Neural cell (in vitro differentiated cells): ENCODE measurements around the gene IFIT2. TPM values are rescaled to one million over a fixed set of nuclear protein-coding genes. Genes with fewer than 3 reads are reported as not detected.

ENCODE experiments used
- H2AFZ ChIP-seq: fragments of 200-600, 300-800 bp; sonication (generic), shearing (Covaris generic); 2 replicates; pipeline ENCODE4 v1.6.0; 2014; ENCODE audit warnings: low read depth, mild to moderate bottlenecking, antibody characterized with exemption, low read length, moderate library complexity
- H3F3A ChIP-seq: fragments of 200-600 bp; shearing (Covaris generic); 2 replicates; pipeline ENCODE4 v1.6.1; 2016; ENCODE audit warnings: mild to moderate bottlenecking, moderate library complexity, mixed read lengths, antibody characterized with exemption, low read length; ENCODE audit not compliant: insufficient read depth, poor library complexity, severe bottlenecking
- H3K27ac ChIP-seq: fragments of 200-600, 300-800 bp; sonication (generic), shearing (Covaris generic); 2 replicates; pipeline ENCODE4 v1.5.1; 2014; ENCODE audit warnings: mild to moderate bottlenecking, low read length, moderate library complexity
- H3K27me3 ChIP-seq: fragments of 300-800, 200-600 bp; sonication (generic), shearing (Covaris generic); 2 replicates; pipeline ENCODE4 v1.6.0; 2014; ENCODE audit warnings: mild to moderate bottlenecking, low read depth, low read length, moderate library complexity; ENCODE audit not compliant: insufficient read depth
- H3K36me3 ChIP-seq: fragments of 300-800, 200-600 bp; sonication (generic), shearing (Covaris generic); 2 replicates; pipeline ENCODE4 v1.5.1; 2014; ENCODE audit warnings: mild to moderate bottlenecking, antibody characterized with exemption, low read length, moderate library complexity; ENCODE audit not compliant: insufficient read depth
- H3K4me2 ChIP-seq: fragments of 300-800, 200-600 bp; sonication (generic), shearing (Covaris generic); 2 replicates; pipeline ENCODE4 v1.6.0; 2014; ENCODE audit warnings: mild to moderate bottlenecking, low read length
- H3K4me3 ChIP-seq: fragments of 300-800, 200-600 bp; sonication (generic), shearing (Covaris generic); 2 replicates; pipeline ENCODE4 v1.5.1; 2014; ENCODE audit warnings: mild to moderate bottlenecking, low read length, moderate library complexity
- H3K79me2 ChIP-seq: fragments of 200-600 bp; shearing (Covaris generic); replicated peaks from 2 replicates; pipeline ENCODE4 v1.6.0; 2014; ENCODE audit warnings: mild to moderate bottlenecking, low read length, moderate library complexity; ENCODE audit not compliant: insufficient read depth
- H3K9ac ChIP-seq: fragments of 300-800, 200-600 bp; sonication (generic), shearing (Covaris generic); 2 replicates; pipeline ENCODE4 v1.6.1; 2016; ENCODE audit warnings: mild to moderate bottlenecking, low read length, mixed read lengths
- H3K9me2 ChIP-seq: fragments of 200-600 bp; shearing (Covaris generic); 2 replicates; pipeline ENCODE4 v1.6.1; 2016; ENCODE audit warnings: mild to moderate bottlenecking, low read length, mixed read lengths; ENCODE audit not compliant: insufficient read depth
- H3K9me3 ChIP-seq: fragments of 200-600, 300-800 bp; sonication (generic), shearing (Covaris generic); 2 replicates; pipeline ENCODE4 v1.6.1; 2016; ENCODE audit warnings: mild to moderate bottlenecking, mixed run types, low read length, moderate library complexity, mixed read lengths
- H4K20me1 ChIP-seq: fragments of 200-600 bp; shearing (Covaris generic); 2 replicates; pipeline ENCODE4 v1.6.1; 2016; ENCODE audit warnings: mild to moderate bottlenecking, mixed run types; ENCODE audit not compliant: insufficient read depth
- EZH2 ChIP-seq: fragments of 200-600, 300-800 bp; shearing (Covaris generic), sonication (generic); IDR thresholded peaks from 2 replicates; pipeline ENCODE4 v1.6.1; 2014; ENCODE audit warnings: antibody characterized with exemption, low read length, borderline replicate concordance, mild to moderate bottlenecking; ENCODE audit not compliant: insufficient read depth, poor library complexity, severe bottlenecking
- MXI1 ChIP-seq: fragments of 450-650 bp; conservative IDR thresholded peaks from 2 replicates; pipeline ENCODE4 v1.6.1; 2014; ENCODE audit warnings: antibody characterized with exemption, mild to moderate bottlenecking; ENCODE audit not compliant: poor library complexity, severe bottlenecking
- POLR2AphosphoS5 ChIP-seq: IDR thresholded peaks from 2 replicates; pipeline ENCODE4 v1.6.1; 2012
- RAD21 ChIP-seq: fragments of 450-650 bp; conservative IDR thresholded peaks from 2 replicates; pipeline ENCODE4 v1.6.1; 2014; ENCODE audit warnings: antibody characterized with exemption, mild to moderate bottlenecking, moderate library complexity
- SMC3 ChIP-seq: fragments of 450-650 bp; conservative IDR thresholded peaks from 2 replicates; pipeline ENCODE4 v1.6.1; 2014; ENCODE audit warnings: antibody characterized with exemption, mild to moderate bottlenecking, moderate library complexity; ENCODE audit not compliant: poor library complexity
- TAF1 ChIP-seq: IDR thresholded peaks from 2 replicates; pipeline ENCODE4 v1.6.1; 2012; ENCODE audit warnings: low read depth
- polyA plus RNA-seq: library from polyadenylated mRNA; depleted of rRNA; stranded (reverse); fragments of >200 nt; gene quantifications from 2 replicates; pipeline ENCODE4 v1.2.3, GENCODE V29; 2014
- TF ChIP-seq, protein P1 (sequence below): IDR thresholded peaks from 2 replicates; pipeline ENCODE4 v1.6.1; 2012; ENCODE audit warnings: borderline replicate concordance
- TF ChIP-seq, protein P2 (sequence below): fragments of 450-650 bp; IDR thresholded peaks from 2 replicates; pipeline ENCODE4 v1.5.1; 2014; ENCODE audit warnings: antibody characterized with exemption, mild to moderate bottlenecking, moderate library complexity; ENCODE audit not compliant: poor library complexity, severe bottlenecking

Gene IFIT2
- polyA plus RNA-seq, 1 donor from 2014 or later, result 0.26 TPM

DNA sequence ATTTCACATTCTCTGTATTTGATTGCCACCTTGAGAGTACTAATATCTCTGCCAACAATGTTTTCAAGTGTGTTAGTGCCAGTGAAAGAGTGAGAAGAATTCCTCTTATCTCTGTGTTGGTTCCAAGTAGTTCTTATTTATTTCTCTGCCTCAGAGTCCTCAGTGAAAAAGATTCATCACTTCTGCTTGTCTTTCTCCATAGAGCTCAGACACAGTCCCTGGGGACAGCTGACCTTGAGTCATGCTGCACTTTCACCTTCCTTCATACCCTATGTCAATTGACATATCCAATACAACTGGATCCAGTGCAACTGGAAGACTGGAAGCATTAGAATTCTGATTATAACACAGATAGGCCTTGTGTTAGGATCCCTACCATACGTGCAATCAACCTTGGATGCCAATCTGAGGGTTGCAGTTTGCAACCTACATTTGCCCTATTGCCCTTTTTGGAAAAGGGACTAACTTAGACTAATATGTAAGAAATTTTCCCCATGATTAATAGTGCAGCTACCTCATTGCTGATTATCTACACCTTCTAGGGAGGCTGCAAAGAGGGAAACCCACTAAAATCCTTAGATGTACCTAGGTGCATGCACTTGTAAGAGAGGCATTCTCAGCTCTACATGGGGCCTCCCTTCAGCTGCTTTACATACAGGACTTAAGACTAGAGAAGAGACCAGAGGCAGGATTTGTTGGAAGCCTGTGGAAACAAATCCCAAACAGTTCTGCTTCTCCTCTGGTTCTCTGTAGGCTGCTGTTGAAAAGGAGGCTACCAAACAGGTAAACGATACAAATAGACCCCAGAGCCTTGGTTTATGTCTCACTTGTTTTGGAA is 8.4 kb downstream of the IFIT2 start:
- Histone ChIP-seq H3K4me3 (no peak overlapping the region), H3K9me2 (no peaks in the 10 kb centered on the region), H3K27ac (no peak overlapping the region), H3K9ac (no peak overlapping the region), H4K20me1 (no peaks in the 10 kb centered on the region), H3K4me2 (no peak overlapping the region), H2AFZ (no peak overlapping the region), H3K79me2 (no peaks in the 10 kb centered on the region), H3K36me3 (no peaks in the 10 kb centered on the region), H3K27me3 (no peaks in the 10 kb centered on the region), H3F3A (no peaks in the 10 kb centered on the region), H3K9me3 (no peaks in the 10 kb centered on the region)
- no peak for TF ChIP-seq EZH2
- TF ChIP-seq TAF1, result no peak
- no peak for TF ChIP-seq MXI1
- TF ChIP-seq, protein P1, sequence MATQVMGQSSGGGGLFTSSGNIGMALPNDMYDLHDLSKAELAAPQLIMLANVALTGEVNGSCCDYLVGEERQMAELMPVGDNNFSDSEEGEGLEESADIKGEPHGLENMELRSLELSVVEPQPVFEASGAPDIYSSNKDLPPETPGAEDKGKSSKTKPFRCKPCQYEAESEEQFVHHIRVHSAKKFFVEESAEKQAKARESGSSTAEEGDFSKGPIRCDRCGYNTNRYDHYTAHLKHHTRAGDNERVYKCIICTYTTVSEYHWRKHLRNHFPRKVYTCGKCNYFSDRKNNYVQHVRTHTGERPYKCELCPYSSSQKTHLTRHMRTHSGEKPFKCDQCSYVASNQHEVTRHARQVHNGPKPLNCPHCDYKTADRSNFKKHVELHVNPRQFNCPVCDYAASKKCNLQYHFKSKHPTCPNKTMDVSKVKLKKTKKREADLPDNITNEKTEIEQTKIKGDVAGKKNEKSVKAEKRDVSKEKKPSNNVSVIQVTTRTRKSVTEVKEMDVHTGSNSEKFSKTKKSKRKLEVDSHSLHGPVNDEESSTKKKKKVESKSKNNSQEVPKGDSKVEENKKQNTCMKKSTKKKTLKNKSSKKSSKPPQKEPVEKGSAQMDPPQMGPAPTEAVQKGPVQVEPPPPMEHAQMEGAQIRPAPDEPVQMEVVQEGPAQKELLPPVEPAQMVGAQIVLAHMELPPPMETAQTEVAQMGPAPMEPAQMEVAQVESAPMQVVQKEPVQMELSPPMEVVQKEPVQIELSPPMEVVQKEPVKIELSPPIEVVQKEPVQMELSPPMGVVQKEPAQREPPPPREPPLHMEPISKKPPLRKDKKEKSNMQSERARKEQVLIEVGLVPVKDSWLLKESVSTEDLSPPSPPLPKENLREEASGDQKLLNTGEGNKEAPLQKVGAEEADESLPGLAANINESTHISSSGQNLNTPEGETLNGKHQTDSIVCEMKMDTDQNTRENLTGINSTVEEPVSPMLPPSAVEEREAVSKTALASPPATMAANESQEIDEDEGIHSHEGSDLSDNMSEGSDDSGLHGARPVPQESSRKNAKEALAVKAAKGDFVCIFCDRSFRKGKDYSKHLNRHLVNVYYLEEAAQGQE, result no peak
- no peak for TF ChIP-seq SMC3
- TF ChIP-seq, protein P2, sequence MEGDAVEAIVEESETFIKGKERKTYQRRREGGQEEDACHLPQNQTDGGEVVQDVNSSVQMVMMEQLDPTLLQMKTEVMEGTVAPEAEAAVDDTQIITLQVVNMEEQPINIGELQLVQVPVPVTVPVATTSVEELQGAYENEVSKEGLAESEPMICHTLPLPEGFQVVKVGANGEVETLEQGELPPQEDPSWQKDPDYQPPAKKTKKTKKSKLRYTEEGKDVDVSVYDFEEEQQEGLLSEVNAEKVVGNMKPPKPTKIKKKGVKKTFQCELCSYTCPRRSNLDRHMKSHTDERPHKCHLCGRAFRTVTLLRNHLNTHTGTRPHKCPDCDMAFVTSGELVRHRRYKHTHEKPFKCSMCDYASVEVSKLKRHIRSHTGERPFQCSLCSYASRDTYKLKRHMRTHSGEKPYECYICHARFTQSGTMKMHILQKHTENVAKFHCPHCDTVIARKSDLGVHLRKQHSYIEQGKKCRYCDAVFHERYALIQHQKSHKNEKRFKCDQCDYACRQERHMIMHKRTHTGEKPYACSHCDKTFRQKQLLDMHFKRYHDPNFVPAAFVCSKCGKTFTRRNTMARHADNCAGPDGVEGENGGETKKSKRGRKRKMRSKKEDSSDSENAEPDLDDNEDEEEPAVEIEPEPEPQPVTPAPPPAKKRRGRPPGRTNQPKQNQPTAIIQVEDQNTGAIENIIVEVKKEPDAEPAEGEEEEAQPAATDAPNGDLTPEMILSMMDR, result no peak
- TF ChIP-seq RAD21, result no peak
- no peak for TF ChIP-seq POLR2AphosphoS5

DNA sequence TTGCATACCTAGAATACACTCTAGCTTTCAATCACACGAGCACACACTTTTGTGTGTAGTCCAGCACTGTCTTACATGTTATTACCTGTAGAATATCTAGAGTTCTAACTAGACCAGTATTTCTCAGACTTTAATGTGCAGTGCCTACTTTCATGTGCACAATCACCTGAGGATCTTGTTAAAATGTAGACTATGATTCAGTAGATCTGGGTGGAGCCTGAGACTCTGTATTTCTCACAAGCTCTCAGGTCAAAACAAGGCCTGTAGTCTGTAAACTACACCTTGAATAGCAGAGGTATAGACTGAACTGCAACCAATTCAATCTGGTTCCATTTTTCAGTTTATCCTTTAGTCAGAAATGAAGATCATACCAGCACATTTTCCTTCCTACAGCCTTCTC is 11.1 kb downstream of the IFIT2 start:
- Histone ChIP-seq H3K27me3 (no peaks in the 10 kb centered on the region), H3K4me3 (no peak overlapping the region), H4K20me1 (no peaks in the 10 kb centered on the region), H3K9ac (no peak overlapping the region), H3K79me2 (no peaks in the 10 kb centered on the region), H3K36me3 (no peaks in the 10 kb centered on the region), H3K27ac (no peak overlapping the region), H3K4me2 (no peak overlapping the region), H3K9me3 (no peaks in the 10 kb centered on the region), H3F3A (no peaks in the 10 kb centered on the region), H2AFZ (no peak overlapping the region), H3K9me2 (no peaks in the 10 kb centered on the region)
- no peak for TF ChIP-seq POLR2AphosphoS5
- no peak for TF ChIP-seq MXI1
- TF ChIP-seq SMC3, result no peak
- TF ChIP-seq, protein P1, result no peak
- TF ChIP-seq RAD21, result no peak
